ENCODE results near the gene GPR157. TPM values are rescaled to one million over a fixed set of nuclear protein-coding genes. Genes with fewer than 3 reads are reported as not detected.

The GPR157 gene
- total RNA-seq, 2 donors from 2014 or later: 2.3 to 5.0 TPM

- no peaks in the 10 kb centered on the region for H3K36me3 Mint-ChIP-seq (ENCODE audit: low read depth)
- Histone ChIP-seq H3K4me1 (ENCODE audit: control insufficient read depth, insufficient read depth, low read length) (no peaks in the 10 kb centered on the region), H3K36me3 (ENCODE audit: control insufficient read depth, insufficient read depth, low read length) (no peaks in the 10 kb centered on the region), H3K9me3 (ENCODE audit: control insufficient read depth, low read length) (no peaks in the 10 kb centered on the region), H3K4me3 (ENCODE audit: low read length) (no peak overlapping the region), H3K27me3 (ENCODE audit: control insufficient read depth, insufficient read depth, low read length, poor library complexity, severe bottlenecking) (no peaks in the 10 kb centered on the region), H3K9ac (ENCODE audit: extremely low read depth, low read length, poor library complexity, severe bottlenecking) (no peak overlapping the region), H3K27ac (ENCODE audit: low read depth, low read length) (no peak overlapping the region)
- H3K9me3 Mint-ChIP-seq: no peaks in the 10 kb centered on the region
- H3K27ac Mint-ChIP-seq: no peak overlapping the region
- no peak for TF ChIP-seq CTCF (conservative IDR thresholded peaks at IDR 0.05)
- H3K4me1 Mint-ChIP-seq: no peaks in the 10 kb centered on the region
- 85 to 93% methylated on average over 4 to 8 of the region's 8 CpGs for WGBS, 2 experiments (ENCODE audit: insufficient coverage in 1 of 2, insufficient read length in 1 of 2)
- H3K27me3 Mint-ChIP-seq (ENCODE audit: insufficient read depth): no peaks in the 10 kb centered on the region
- no peak overlapping the region for H3K4me3 Mint-ChIP-seq
- DNase-seq: no peak
Observed at GRCh38 chr1:9136932-9137331, 8.0 kb upstream of the GPR157 start.

- 90 to 91% methylated on average over 7 to 10 of the region's 10 CpGs for whole genome bisulfite sequencing, 2 experiments (ENCODE audit: insufficient coverage in 1 of 2, insufficient read length in 1 of 2)
- Histone ChIP-seq H3K27me3 (ENCODE audit: control insufficient read depth, insufficient read depth, low read length, poor library complexity, severe bottlenecking) (no peaks in the 10 kb centered on the region), H3K4me3 (ENCODE audit: low read length) (no peak overlapping the region), H3K4me1 (ENCODE audit: control insufficient read depth, insufficient read depth, low read length) (no peaks in the 10 kb centered on the region), H3K9me3 (ENCODE audit: control insufficient read depth, low read length) (no peaks in the 10 kb centered on the region), H3K27ac (ENCODE audit: low read depth, low read length) (no peak overlapping the region), H3K9ac (ENCODE audit: extremely low read depth, low read length, poor library complexity, severe bottlenecking) (no peak overlapping the region), H3K36me3 (ENCODE audit: control insufficient read depth, insufficient read depth, low read length) (no peaks in the 10 kb centered on the region)
- Mint-ChIP-seq H3K4me3 (no peak overlapping the region), H3K27me3 (ENCODE audit: insufficient read depth) (no peaks in the 10 kb centered on the region), H3K4me1 (no peaks in the 10 kb centered on the region), H3K9me3 (no peaks in the 10 kb centered on the region), H3K27ac (no peak overlapping the region), H3K36me3 (ENCODE audit: low read depth) (no peaks in the 10 kb centered on the region)
- DNase-seq: no peak
- no peak for TF ChIP-seq CTCF (conservative IDR thresholded peaks at IDR 0.05)
Observed at GRCh38 chr1:9135073-9135836, 6.4 kb upstream of the GPR157 start.

- no peaks in the 10 kb centered on the region for H3K27me3 Mint-ChIP-seq (ENCODE audit: insufficient read depth)
- no peak overlapping the region for H3K4me3 Mint-ChIP-seq
- Histone ChIP-seq H3K36me3 (ENCODE audit: control insufficient read depth, insufficient read depth, low read length) (no peaks in the 10 kb centered on the region), H3K27me3 (ENCODE audit: control insufficient read depth, insufficient read depth, low read length, poor library complexity, severe bottlenecking) (no peaks in the 10 kb centered on the region), H3K9ac (ENCODE audit: extremely low read depth, low read length, poor library complexity, severe bottlenecking) (no peak overlapping the region), H3K4me1 (ENCODE audit: control insufficient read depth, insufficient read depth, low read length) (no peaks in the 10 kb centered on the region), H3K27ac (ENCODE audit: low read depth, low read length) (no peak overlapping the region), H3K9me3 (ENCODE audit: control insufficient read depth, low read length) (no peaks in the 10 kb centered on the region), H3K4me3 (ENCODE audit: low read length) (no peak overlapping the region)
- no peak for TF ChIP-seq CTCF (conservative IDR thresholded peaks at IDR 0.05)
- H3K9me3 Mint-ChIP-seq: no peaks in the 10 kb centered on the region
- no peaks in the 10 kb centered on the region for H3K36me3 Mint-ChIP-seq (ENCODE audit: low read depth)
- DNase-seq: no peak
- no peak overlapping the region for H3K27ac Mint-ChIP-seq
- WGBS, 2 experiments (ENCODE audit: insufficient coverage in 1 of 2, insufficient read length in 1 of 2): 88 to 93% methylated on average over 3 to 4 of the region's 5 CpGs
- no peaks in the 10 kb centered on the region for H3K4me1 Mint-ChIP-seq
Observed at GRCh38 chr1:9133870-9134585, 5.1 kb upstream of the GPR157 start.
